Lower leg skin (tissue), 3 donors: ENCODE data around the gene MAP3K20.

Experiments
- POLR2A ChIP-seq, 2 donors: fragments of 450-650 bp; IDR thresholded peaks; one replicate each; pipeline ENCODE4 v1.6.1; 2016 to 2017; ENCODE audit warnings: antibody characterized with exemption in 2 of 2, mild to moderate bottlenecking in 1 of 2, moderate library complexity in 1 of 2
- TF ChIP-seq, protein P1 (sequence below), 3 donors: fragments of 450-650 bp; IDR thresholded peaks; one replicate each; pipeline ENCODE4 v1.5.1; 2016; ENCODE audit warnings: antibody characterized with exemption in 3 of 3, mild to moderate bottlenecking in 3 of 3, moderate library complexity in 2 of 3

DNA sequence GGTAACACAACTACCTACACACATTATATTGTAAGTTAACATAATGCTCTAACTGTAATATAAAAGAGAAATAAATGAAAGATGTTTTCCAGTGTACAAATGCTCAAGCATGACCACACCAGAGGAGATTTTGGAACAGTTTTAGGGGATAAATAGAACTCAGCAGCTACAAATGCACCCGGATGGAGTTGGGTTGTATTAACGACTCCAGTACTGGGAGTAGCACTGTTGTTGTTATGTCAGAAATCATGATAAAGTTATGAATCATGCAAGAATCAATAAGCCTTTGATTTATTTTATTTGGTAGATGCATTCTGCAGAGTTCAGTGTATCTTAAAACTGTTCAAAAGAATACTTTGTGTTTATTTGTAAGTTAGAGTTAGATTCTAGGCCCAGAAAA is 126.9 kb downstream of the MAP3K20 start:
- TF ChIP-seq, protein P1, sequence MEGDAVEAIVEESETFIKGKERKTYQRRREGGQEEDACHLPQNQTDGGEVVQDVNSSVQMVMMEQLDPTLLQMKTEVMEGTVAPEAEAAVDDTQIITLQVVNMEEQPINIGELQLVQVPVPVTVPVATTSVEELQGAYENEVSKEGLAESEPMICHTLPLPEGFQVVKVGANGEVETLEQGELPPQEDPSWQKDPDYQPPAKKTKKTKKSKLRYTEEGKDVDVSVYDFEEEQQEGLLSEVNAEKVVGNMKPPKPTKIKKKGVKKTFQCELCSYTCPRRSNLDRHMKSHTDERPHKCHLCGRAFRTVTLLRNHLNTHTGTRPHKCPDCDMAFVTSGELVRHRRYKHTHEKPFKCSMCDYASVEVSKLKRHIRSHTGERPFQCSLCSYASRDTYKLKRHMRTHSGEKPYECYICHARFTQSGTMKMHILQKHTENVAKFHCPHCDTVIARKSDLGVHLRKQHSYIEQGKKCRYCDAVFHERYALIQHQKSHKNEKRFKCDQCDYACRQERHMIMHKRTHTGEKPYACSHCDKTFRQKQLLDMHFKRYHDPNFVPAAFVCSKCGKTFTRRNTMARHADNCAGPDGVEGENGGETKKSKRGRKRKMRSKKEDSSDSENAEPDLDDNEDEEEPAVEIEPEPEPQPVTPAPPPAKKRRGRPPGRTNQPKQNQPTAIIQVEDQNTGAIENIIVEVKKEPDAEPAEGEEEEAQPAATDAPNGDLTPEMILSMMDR (IDR thresholded peaks at IDR 0.05), result no peak
- no peak for TF ChIP-seq POLR2A (IDR thresholded peaks at IDR 0.05)
